Measurements from ENCODE around the gene CACNB2. TPM values are rescaled to one million over a fixed set of nuclear protein-coding genes. Genes with fewer than 3 reads are reported as not detected.

CACNB2 gene
- total and polyA plus RNA-seq, 8 donors = 4.0 to 14.8 (median 11.8) TPM

- intact Hi-C loops (cut with DNase I) = no loop called here
- no peak overlapping the region for H3K4me3 ChIP-seq
- H3K9me3 ChIP-seq = no peaks in the 10 kb centered on the region
- no peak for DNase-seq
- H3K27me3 ChIP-seq = peaks cover 0 to 6% of the 10 kb centered on the region in 2 donors
- H3K4me1 ChIP-seq = no peaks in the 10 kb centered on the region
- no peaks in the 10 kb centered on the region for H3K36me3 ChIP-seq
- TF ChIP-seq CTCF (IDR thresholded peaks at IDR 0.05) = no peak
- no peak for ATAC-seq
- H3K27ac ChIP-seq = no peak overlapping the region
These were observed 42.0 kb upstream of the CACNB2 start for GRCh38 chr10:18098201-18098600.

GRCh38 chr10:18099415-18099814 is 40.8 kb upstream of the CACNB2 start:
- DNase-seq = no peak
- Histone ChIP-seq H3K4me1 (no peaks in the 10 kb centered on the region), H3K9me3 (no peaks in the 10 kb centered on the region), H3K4me3 (no peak overlapping the region), H3K27ac (no peak overlapping the region), H3K27me3 (peaks cover 0 to 6% of the 10 kb centered on the region in 2 donors), H3K36me3 (no peaks in the 10 kb centered on the region)
- no peak for TF ChIP-seq CTCF (IDR thresholded peaks at IDR 0.05)
- no peak for ATAC-seq
- intact Hi-C loops (cut with DNase I) = no loop called here

GRCh38 chr10:18100669-18101068 is 39.6 kb upstream of the CACNB2 start:
- intact Hi-C loops (cut with DNase I) = no loop called here
- no peaks in the 10 kb centered on the region for H3K4me1 ChIP-seq
- H3K36me3 ChIP-seq = no peaks in the 10 kb centered on the region
- H3K27me3 ChIP-seq = peaks cover 0 to 6% of the 10 kb centered on the region in 2 donors
- no peak for TF ChIP-seq CTCF (IDR thresholded peaks at IDR 0.05)
- ATAC-seq (no peak), DNase-seq (no peak)
- H3K4me3 ChIP-seq = no peak overlapping the region
- H3K27ac ChIP-seq = no peak overlapping the region
- no peaks in the 10 kb centered on the region for H3K9me3 ChIP-seq

GRCh38 chr10:18102404-18102803 is 37.8 kb upstream of the CACNB2 start:
- Histone ChIP-seq H3K27me3 (peaks cover 0 to 6% of the 10 kb centered on the region in 2 donors), H3K36me3 (no peaks in the 10 kb centered on the region), H3K4me3 (no peak overlapping the region), H3K4me1 (no peaks in the 10 kb centered on the region), H3K9me3 (no peaks in the 10 kb centered on the region), H3K27ac (no peak overlapping the region)
- TF ChIP-seq CTCF (IDR thresholded peaks at IDR 0.05) = no peak
- DNase-seq (no peak), ATAC-seq (no peak)
- intact Hi-C loops (cut with DNase I) = no loop called here

GRCh38 chr10:18104223-18104872 is 35.9 kb upstream of the CACNB2 start:
- Histone ChIP-seq H3K27me3 (no peaks in the 10 kb centered on the region), H3K4me3 (no peak overlapping the region), H3K36me3 (no peaks in the 10 kb centered on the region), H3K9me3 (no peaks in the 10 kb centered on the region), H3K4me1 (no peaks in the 10 kb centered on the region), H3K27ac (no peak overlapping the region)
- intact Hi-C loops (cut with DNase I) = no loop called here
- DNase-seq (peak in 1 of 4 donors; percentile 26), ATAC-seq (peak; percentile 51)
- TF ChIP-seq CTCF (IDR thresholded peaks at IDR 0.05) = peak; percentile 54 to 61
